ENCODE data around the gene CEMIP2.

GRCh38 chr9:71743882-71744281 is 24.4 kb downstream of the CEMIP2 start:
- TF ChIP-seq POLR2AphosphoS5 (IDR thresholded peaks at IDR 0.05; ENCODE audit: low read depth, low read length) (no peak), TAF1 (IDR thresholded peaks at IDR 0.05; ENCODE audit: low read depth, low read length) (no peak), POLR2A (IDR thresholded peaks at IDR 0.05; ENCODE audit: low read depth, low read length) (no peak), SPI1 (IDR thresholded peaks at IDR 0.05; ENCODE audit: low read depth, low read length) (no peak), PAX5 (IDR thresholded peaks at IDR 0.05; ENCODE audit: insufficient read depth, low read length, severe bottlenecking) (no peak), POU2F2 (IDR thresholded peaks at IDR 0.05; ENCODE audit: low read depth, low read length) (no peak)
